Endothelial cell of umbilical vein (primary cell): ENCODE results near the gene FEZF1. TPM values are rescaled to one million over a fixed set of nuclear protein-coding genes. Genes with fewer than 3 reads are reported as not detected.

ENCODE experiments used
- BruUV-seq: library from RNA; stranded (reverse); fragments of 400-500 nt; replicated peaks from 2 replicates; lab custom pipeline; 2021; lab: Mats Ljungman, UMichigan
- CTCF ChIA-PET: fragments of 300-600, 350-600 bp; sonication (Branson Sonifier 250); formaldehyde crosslinking; loops from one replicate; lab custom pipeline; 2021; ENCODE audit warnings: antibody characterized with exemption, inconsistent platforms; lab: Charles Lee
- POLR2A ChIA-PET: fragments of 300-600, 350-600 bp; sonication (Branson Sonifier 250); formaldehyde crosslinking; loops from one replicate; lab custom pipeline; 2021; ENCODE audit warnings: antibody characterized with exemption, inconsistent platforms; lab: Charles Lee
- DNase-seq: peaks from one replicate; pipeline ENCODE4 v3.0.0-alpha.2; 2011; ENCODE audit warnings: low read depth, low spot score
- FAIRE-seq: peaks from 2 replicates; lab custom pipeline; 2011; peaks lifted over from hg19 to GRCh38; lab: Jason Lieb, UNC
- H2AFZ ChIP-seq: 2 replicates; pipeline ENCODE4 v1.6.0; 2012; ENCODE audit warnings: low read depth, low read length, control low read depth, inconsistent platforms
- H3K27ac ChIP-seq: 2 replicates; pipeline ENCODE4 v1.5.1; 2011; ENCODE audit warnings: low read depth, mild to moderate bottlenecking, control low read depth, low read length, moderate library complexity; ENCODE audit not compliant: insufficient read depth
- H3K27me3 ChIP-seq, 2 experiments: 2 replicates each; pipeline versions ENCODE4 v1.6.0 to v1.6.1; 2011; ENCODE audit warnings: low read length in 2 of 2, mixed read lengths in 1 of 2; ENCODE audit not compliant: control insufficient read depth in 2 of 2, insufficient read depth in 2 of 2
- H3K36me3 ChIP-seq, 2 experiments: 2 replicates in 1 of 2; 3 replicates in 1 of 2; pipeline ENCODE4 v1.5.1; 2011; ENCODE audit warnings: low read length in 2 of 2, mild to moderate bottlenecking in 1 of 2, moderate library complexity in 1 of 2; ENCODE audit not compliant: control insufficient read depth in 2 of 2, insufficient read depth in 2 of 2; ENCODE audit errors: extremely low read depth in 1 of 2
- H3K4me1 ChIP-seq: 3 replicates; pipeline ENCODE4 v1.5.1; 2011; ENCODE audit warnings: mild to moderate bottlenecking, low read length; ENCODE audit not compliant: control insufficient read depth, insufficient read depth; ENCODE audit errors: extremely low read depth
- H3K4me2 ChIP-seq: 2 replicates; pipeline ENCODE4 v1.6.1; 2011; ENCODE audit warnings: low read length, control low read depth, mixed read lengths; ENCODE audit not compliant: insufficient read depth
- H3K4me3 ChIP-seq, 3 experiments: fragments of 200-600 bp in 1 of 3; sonication (generic), shearing (Covaris generic) in 1 of 3; replicated peaks in 1 of 3; 2 replicates each; pipeline ENCODE4 v1.5.1; 2011 to 2016; ENCODE audit warnings: control low read depth in 3 of 3, low read length in 3 of 3, mild to moderate bottlenecking in 2 of 3, inconsistent platforms in 1 of 3, low read depth in 1 of 3, moderate library complexity in 1 of 3; ENCODE audit not compliant: insufficient read depth in 1 of 3
- H3K79me2 ChIP-seq: 2 replicates; pipeline ENCODE4 v1.6.0; 2012; ENCODE audit warnings: low read length, inconsistent platforms; ENCODE audit not compliant: control insufficient read depth, insufficient read depth
- H3K9ac ChIP-seq: replicated peaks from 2 replicates; pipeline ENCODE3; 2011; ENCODE audit warnings: low read length, control low read depth; ENCODE audit not compliant: insufficient read depth; ENCODE audit errors: extremely low read depth
- H3K9me1 ChIP-seq: replicated peaks from 3 replicates; pipeline ENCODE4 v1.6.0; 2011; ENCODE audit warnings: mild to moderate bottlenecking, low read length; ENCODE audit not compliant: control insufficient read depth, insufficient read depth; ENCODE audit errors: extremely low read depth
- H3K9me3 ChIP-seq: replicated peaks from 2 replicates; pipeline ENCODE4 v1.5.1; 2012; ENCODE audit warnings: low read length, inconsistent platforms; ENCODE audit not compliant: control insufficient read depth, insufficient read depth
- H4K20me1 ChIP-seq: replicated peaks from 2 replicates; pipeline ENCODE3; 2011; ENCODE audit warnings: mild to moderate bottlenecking, low read length; ENCODE audit not compliant: control insufficient read depth, insufficient read depth; ENCODE audit errors: extremely low read depth
- EZH2 ChIP-seq: IDR thresholded peaks from 2 replicates; pipeline ENCODE4 v1.6.1; 2012; ENCODE audit warnings: borderline replicate concordance, low read depth, mild to moderate bottlenecking, moderate library complexity, low read length, inconsistent platforms; ENCODE audit not compliant: severe bottlenecking
- FOS ChIP-seq: IDR thresholded peaks from 2 replicates; pipeline ENCODE4 v1.6.1; 2011; ENCODE audit warnings: mild to moderate bottlenecking, low read length, moderate library complexity, borderline replicate concordance; ENCODE audit not compliant: insufficient read depth
- MAX ChIP-seq: IDR thresholded peaks from 2 replicates; pipeline ENCODE4 v1.6.1; 2011; ENCODE audit not compliant: insufficient read depth, insufficient read length
- POLR2A ChIP-seq: IDR thresholded peaks from 2 replicates; pipeline ENCODE4 v1.6.1; 2012; ENCODE audit warnings: low read depth, mild to moderate bottlenecking, control low read depth, low read length
- POLR2AphosphoS5 ChIP-seq: IDR thresholded peaks from 2 replicates; pipeline ENCODE4 v1.6.1; 2012; ENCODE audit warnings: low read depth, mild to moderate bottlenecking, control low read depth, low read length, moderate library complexity; ENCODE audit not compliant: insufficient read depth
- dilution Hi-C: fragments of 300-500 bp; cut with MboI; formaldehyde crosslinking; loops from one replicate; pipeline ENCODE4 v1.15.0; 2019; ENCODE audit warnings: low sequenced_read_pairs; ENCODE audit not compliant: extremely low pct_ligation_motif_present
- intact Hi-C: fragments of 100-400 bp; cut with micrococcal nuclease; formaldehyde crosslinking; loops from one replicate; pipeline ENCODE4 v1.10.0; 2022
- polyA plus RNA-seq, 4 experiments: library from polyadenylated mRNA; depleted of rRNA in 3 of 4; stranded (reverse) in 3 of 4; unstranded in 1 of 4; fragments of >200 nt; gene quantifications; 2 replicates each; pipeline versions ENCODE4 v1.2.1 to v1.2.3, GENCODE V29; 2011 to 2012; ENCODE audit warnings: missing spikeins in 1 of 4
- total RNA-seq: library from RNA; stranded (reverse); gene quantifications from 2 replicates; pipeline ENCODE4 v1.2.3, GENCODE V29; 2021

FEZF1 gene
- total and polyA plus RNA-seq, 2 donors (not counting 3 experiments of a cell fraction or from before 2014, with no cell fraction given): not detected

- BruUV-seq: no TSS peak
- H3K27ac ChIP-seq: no peak overlapping the region
- CTCF ChIA-PET: no interaction called here
- dilution Hi-C loops (no loop called here), intact Hi-C loops (loop anchor here (1.0 kb wide), 1 partner anchor 9 kb away; no protein-coding TSS in a partner anchor)
- H3K4me2 ChIP-seq: no peak overlapping the region
- H3K79me2 ChIP-seq: no peaks in the 10 kb centered on the region
- H3K9me1 ChIP-seq: no peaks in the 10 kb centered on the region
- H3K4me1 ChIP-seq: peaks cover 14% of the 10 kb centered on the region
- H4K20me1 ChIP-seq: no peaks in the 10 kb centered on the region
- no peak overlapping the region for H3K9ac ChIP-seq
- POLR2A ChIA-PET: no interaction called here
- H2AFZ ChIP-seq: no peak overlapping the region
- FAIRE-seq: no peak
- H3K9me3 ChIP-seq: no peaks in the 10 kb centered on the region
- no peak overlapping the region for H3K4me3 ChIP-seq
- no peak for DNase-seq
- peak; percentile 99 for TF ChIP-seq EZH2
- no peak for TF ChIP-seq MAX
- no peak for TF ChIP-seq POLR2A
- no peak for TF ChIP-seq FOS
- TF ChIP-seq POLR2AphosphoS5: no peak
- peaks cover 87 to 100% of the 10 kb centered on the region in 2 experiments for H3K27me3 ChIP-seq
- no peaks in the 10 kb centered on the region for H3K36me3 ChIP-seq
Observed at GRCh38 chr7:122303531-122304318, 825 bp downstream of the FEZF1 start.
